ENCODE measurements around the gene TTLL11.

TTLL11 gene

DNA sequence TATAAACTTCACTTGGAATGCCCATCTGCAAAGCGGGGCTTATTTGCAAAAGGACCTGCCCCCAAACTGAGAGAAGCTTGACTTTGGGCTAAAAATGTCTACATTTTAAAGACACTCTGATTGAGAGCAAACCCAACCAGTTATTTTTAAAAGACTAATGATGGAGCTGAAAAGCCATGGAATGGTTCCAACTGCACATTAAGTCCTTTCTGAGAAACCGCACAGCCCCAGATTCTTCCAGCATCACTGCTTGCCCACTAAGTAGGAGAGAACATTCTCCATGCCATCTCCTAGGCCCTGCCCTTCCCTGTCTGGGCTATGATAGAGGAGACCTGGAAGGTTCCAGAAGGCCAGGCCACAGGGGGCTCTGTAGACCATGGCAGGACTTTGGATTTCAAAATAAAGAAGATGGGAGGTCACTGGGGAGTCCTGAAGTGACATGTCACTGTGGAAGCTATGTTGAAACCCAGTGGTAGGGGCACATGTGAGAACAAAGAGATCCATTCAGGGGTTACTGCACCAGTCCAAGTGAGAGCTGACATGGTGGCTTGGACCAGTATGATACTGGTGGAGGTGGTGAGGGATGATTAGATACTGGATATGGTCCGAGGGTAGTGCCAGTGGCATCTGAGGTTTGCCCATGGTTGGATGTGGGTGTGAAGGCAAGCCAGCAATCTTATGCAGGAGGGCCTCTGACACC lies 262.5 kb downstream of the TTLL11 start:
- no peak for ATAC-seq
- TF ChIP-seq PPARA (CRISPR knock-in tag; IDR thresholded peaks at IDR 0.05; ENCODE audit: borderline replicate concordance) (no peak), OSR1 (CRISPR knock-in tag; IDR thresholded peaks at IDR 0.05) (no peak), ZFP3 (CRISPR knock-in tag; IDR thresholded peaks at IDR 0.05) (no peak), RARB (CRISPR knock-in tag; IDR thresholded peaks at IDR 0.05) (no peak), ZNF565 (CRISPR knock-in tag; conservative IDR thresholded peaks at IDR 0.05; ENCODE audit: low read depth) (no peak), TCF4 (CRISPR knock-in tag; IDR thresholded peaks at IDR 0.05; ENCODE audit: borderline replicate concordance) (no peak), ARNTL (CRISPR knock-in tag; IDR thresholded peaks at IDR 0.05; ENCODE audit: borderline replicate concordance, low read depth) (no peak), SNAI2 (CRISPR knock-in tag; IDR thresholded peaks at IDR 0.05) (no peak), ZC3H10 (CRISPR knock-in tag; IDR thresholded peaks at IDR 0.05) (no peak)
- TF ChIP-seq, protein P1, sequence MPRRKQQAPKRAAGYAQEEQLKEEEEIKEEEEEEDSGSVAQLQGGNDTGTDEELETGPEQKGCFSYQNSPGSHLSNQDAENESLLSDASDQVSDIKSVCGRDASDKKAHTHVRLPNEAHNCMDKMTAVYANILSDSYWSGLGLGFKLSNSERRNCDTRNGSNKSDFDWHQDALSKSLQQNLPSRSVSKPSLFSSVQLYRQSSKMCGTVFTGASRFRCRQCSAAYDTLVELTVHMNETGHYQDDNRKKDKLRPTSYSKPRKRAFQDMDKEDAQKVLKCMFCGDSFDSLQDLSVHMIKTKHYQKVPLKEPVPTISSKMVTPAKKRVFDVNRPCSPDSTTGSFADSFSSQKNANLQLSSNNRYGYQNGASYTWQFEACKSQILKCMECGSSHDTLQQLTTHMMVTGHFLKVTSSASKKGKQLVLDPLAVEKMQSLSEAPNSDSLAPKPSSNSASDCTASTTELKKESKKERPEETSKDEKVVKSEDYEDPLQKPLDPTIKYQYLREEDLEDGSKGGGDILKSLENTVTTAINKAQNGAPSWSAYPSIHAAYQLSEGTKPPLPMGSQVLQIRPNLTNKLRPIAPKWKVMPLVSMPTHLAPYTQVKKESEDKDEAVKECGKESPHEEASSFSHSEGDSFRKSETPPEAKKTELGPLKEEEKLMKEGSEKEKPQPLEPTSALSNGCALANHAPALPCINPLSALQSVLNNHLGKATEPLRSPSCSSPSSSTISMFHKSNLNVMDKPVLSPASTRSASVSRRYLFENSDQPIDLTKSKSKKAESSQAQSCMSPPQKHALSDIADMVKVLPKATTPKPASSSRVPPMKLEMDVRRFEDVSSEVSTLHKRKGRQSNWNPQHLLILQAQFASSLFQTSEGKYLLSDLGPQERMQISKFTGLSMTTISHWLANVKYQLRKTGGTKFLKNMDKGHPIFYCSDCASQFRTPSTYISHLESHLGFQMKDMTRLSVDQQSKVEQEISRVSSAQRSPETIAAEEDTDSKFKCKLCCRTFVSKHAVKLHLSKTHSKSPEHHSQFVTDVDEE (CRISPR knock-in tag; IDR thresholded peaks at IDR 0.05), result no peak

DNA sequence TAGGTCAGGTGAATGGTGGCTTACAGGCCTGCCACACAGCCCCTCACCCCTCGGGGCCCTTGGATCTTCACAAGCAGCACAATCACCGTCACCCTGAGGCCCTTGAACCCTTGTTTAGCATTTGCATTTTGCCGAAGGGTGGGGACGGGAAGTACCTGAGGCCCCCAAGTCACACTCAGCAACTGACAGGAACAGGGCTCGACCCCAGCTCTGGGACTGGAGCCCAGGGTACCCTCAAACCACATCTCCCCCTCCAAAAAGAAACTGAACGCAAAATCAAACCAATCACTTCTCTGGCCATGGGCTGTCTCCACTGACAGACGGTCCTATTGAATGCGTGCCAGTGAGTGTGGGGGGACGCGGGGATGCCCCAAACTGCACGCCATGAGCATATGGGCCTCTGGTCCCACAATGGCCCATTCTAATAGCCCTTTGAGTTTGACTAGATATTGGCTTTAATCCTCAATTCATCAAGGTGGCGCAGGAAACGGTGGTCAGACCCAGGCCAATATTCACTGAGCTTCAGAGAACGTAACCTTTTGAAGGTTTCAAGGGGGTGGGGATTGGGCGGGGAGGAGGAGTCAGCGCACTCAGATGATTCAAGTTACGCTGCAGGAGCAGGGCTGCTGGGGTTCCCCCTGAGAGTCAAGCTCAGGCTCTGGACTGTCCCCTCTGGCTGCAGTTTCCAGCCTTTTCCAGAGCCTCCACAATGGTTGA lies 265.7 kb downstream of the TTLL11 start:
- no peak for ATAC-seq
- TF ChIP-seq BACH2 (CRISPR knock-in tag; IDR thresholded peaks at IDR 0.05; ENCODE audit: borderline replicate concordance) (no peak), ARNTL (CRISPR knock-in tag; IDR thresholded peaks at IDR 0.05; ENCODE audit: borderline replicate concordance, low read depth) (no peak)
- TF ChIP-seq, protein P2, sequence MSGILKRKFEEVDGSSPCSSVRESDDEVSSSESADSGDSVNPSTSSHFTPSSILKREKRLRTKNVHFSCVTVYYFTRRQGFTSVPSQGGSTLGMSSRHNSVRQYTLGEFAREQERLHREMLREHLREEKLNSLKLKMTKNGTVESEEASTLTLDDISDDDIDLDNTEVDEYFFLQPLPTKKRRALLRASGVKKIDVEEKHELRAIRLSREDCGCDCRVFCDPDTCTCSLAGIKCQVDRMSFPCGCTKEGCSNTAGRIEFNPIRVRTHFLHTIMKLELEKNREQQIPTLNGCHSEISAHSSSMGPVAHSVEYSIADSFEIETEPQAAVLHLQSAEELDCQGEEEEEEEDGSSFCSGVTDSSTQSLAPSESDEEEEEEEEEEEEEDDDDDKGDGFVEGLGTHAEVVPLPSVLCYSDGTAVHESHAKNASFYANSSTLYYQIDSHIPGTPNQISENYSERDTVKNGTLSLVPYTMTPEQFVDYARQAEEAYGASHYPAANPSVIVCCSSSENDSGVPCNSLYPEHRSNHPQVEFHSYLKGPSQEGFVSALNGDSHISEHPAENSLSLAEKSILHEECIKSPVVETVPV (CRISPR knock-in tag; IDR thresholded peaks at IDR 0.05), result no peak
- TF ChIP-seq, protein P1 (CRISPR knock-in tag; IDR thresholded peaks at IDR 0.05), result no peak

GRCh38 chr9:121826711-121827110 lies 266.4 kb downstream of the TTLL11 start:
- no peak for TF ChIP-seq ISL1 (CRISPR knock-in tag; IDR thresholded peaks at IDR 0.05)
- TF ChIP-seq, protein P1 (CRISPR knock-in tag; IDR thresholded peaks at IDR 0.05), result no peak
- TF ChIP-seq ZC3H10 (CRISPR knock-in tag; IDR thresholded peaks at IDR 0.05), result no peak
- ATAC-seq, result no peak

DNA sequence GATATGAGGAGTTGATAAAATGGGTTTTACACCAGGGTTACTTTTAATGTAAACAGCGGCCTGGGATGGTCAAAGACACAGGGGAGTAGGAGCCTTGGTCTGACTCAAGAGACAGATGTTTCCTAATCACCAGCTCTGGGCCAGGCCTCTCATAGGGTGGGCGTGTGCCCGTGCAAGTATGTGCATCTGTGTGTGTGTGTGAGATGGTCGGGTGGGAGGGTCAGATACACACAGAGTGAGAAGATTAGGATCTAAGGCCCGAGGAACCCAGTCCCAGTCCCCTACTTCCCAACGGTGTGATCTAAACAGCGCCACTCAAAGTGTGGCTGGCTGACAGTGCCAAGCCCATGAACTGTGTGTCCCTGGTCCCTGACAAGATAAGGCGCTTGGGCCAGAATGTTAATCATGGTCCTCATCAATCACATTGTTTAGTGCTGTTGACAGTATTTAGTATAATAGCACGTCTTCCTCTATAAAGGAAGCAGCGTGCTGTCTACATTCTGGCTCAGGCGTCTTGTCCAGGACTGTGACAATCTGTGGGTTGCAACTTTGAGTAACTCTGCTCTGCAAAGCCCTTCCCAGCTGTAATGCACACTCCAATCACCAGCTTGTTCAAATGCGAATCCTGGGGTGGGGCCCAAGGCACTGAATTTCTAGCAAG lies 267.9 kb downstream of the TTLL11 start:
- ATAC-seq, result no peak
- TF ChIP-seq ZFP30 (CRISPR knock-in tag; IDR thresholded peaks at IDR 0.05), result no peak
- TF ChIP-seq, protein P2 (CRISPR knock-in tag; IDR thresholded peaks at IDR 0.05), result no peak
- no peak for TF ChIP-seq TCF4 (CRISPR knock-in tag; IDR thresholded peaks at IDR 0.05; ENCODE audit: borderline replicate concordance)
- TF ChIP-seq, protein P3, sequence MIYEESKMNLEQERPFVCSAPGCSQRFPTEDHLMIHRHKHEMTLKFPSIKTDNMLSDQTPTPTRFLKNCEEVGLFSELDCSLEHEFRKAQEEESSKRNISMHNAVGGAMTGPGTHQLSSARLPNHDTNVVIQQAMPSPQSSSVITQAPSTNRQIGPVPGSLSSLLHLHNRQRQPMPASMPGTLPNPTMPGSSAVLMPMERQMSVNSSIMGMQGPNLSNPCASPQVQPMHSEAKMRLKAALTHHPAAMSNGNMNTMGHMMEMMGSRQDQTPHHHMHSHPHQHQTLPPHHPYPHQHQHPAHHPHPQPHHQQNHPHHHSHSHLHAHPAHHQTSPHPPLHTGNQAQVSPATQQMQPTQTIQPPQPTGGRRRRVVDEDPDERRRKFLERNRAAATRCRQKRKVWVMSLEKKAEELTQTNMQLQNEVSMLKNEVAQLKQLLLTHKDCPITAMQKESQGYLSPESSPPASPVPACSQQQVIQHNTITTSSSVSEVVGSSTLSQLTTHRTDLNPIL (CRISPR knock-in tag; IDR thresholded peaks at IDR 0.05; ENCODE audit: low read depth), result no peak
- TF ChIP-seq BACH2 (CRISPR knock-in tag; IDR thresholded peaks at IDR 0.05; ENCODE audit: borderline replicate concordance), result no peak
- no peak for TF ChIP-seq ZNF8 (CRISPR knock-in tag; IDR thresholded peaks at IDR 0.05)
- TF ChIP-seq OSR1 (CRISPR knock-in tag; IDR thresholded peaks at IDR 0.05), result no peak
- no peak for TF ChIP-seq SNAI2 (CRISPR knock-in tag; IDR thresholded peaks at IDR 0.05)
- no peak for TF ChIP-seq PATZ1 (CRISPR knock-in tag; IDR thresholded peaks at IDR 0.05; ENCODE audit: borderline replicate concordance)

All from SK-N-SH treated with all-trans-retinoic acid at 6 μM for 48 hours (cell line).